HG03139 (cell line): ENCODE results near the gene FLOT1.
"Not testable (repeated sequence)": the region's sequence is repeated elsewhere in the genome, so short reads cannot be mapped to it uniquely, and the experiment has no call there.

Source experiments
- ATAC-seq: cut with Tn5 transposase; IDR thresholded peaks from one replicate; pipeline ENCODE4 v1.9.1; 2021; ENCODE audit not compliant: unreplicated experiment

The FLOT1 gene

DNA sequence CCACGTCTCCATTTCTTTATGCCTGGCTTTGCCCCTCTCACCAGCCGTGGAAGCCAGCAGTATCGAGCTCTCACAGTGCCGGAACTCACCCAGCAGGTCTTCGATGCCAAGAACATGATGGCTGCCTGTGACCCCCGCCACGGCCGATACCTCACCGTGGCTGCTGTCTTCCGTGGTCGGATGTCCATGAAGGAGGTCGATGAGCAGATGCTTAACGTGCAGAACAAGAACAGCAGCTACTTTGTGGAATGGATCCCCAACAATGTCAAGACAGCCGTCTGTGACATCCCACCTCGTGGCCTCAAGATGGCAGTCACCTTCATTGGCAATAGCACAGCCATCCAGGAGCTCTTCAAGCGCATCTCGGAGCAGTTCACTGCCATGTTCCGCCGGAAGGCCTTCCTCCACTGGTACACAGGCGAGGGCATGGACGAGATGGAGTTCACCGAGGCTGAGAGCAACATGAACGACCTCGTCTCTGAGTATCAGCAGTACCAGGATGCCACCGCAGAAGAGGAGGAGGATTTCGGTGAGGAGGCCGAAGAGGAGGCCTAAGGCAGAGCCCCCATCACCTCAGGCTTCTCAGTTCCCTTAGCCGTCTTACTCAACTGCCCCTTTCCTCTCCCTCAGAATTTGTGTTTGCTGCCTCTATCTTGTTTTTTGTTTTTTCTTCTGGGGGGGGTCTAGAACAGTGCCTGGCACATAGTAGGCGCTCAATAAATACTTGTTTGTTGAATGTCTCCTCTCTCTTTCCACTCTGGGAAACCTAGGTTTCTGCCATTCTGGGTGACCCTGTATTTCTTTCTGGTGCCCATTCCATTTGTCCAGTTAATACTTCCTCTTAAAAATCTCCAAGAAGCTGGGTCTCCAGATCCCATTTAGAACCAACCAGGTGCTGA lies 18.4 kb downstream of the FLOT1 start:
- not testable (repeated sequence) for ATAC-seq

DNA sequence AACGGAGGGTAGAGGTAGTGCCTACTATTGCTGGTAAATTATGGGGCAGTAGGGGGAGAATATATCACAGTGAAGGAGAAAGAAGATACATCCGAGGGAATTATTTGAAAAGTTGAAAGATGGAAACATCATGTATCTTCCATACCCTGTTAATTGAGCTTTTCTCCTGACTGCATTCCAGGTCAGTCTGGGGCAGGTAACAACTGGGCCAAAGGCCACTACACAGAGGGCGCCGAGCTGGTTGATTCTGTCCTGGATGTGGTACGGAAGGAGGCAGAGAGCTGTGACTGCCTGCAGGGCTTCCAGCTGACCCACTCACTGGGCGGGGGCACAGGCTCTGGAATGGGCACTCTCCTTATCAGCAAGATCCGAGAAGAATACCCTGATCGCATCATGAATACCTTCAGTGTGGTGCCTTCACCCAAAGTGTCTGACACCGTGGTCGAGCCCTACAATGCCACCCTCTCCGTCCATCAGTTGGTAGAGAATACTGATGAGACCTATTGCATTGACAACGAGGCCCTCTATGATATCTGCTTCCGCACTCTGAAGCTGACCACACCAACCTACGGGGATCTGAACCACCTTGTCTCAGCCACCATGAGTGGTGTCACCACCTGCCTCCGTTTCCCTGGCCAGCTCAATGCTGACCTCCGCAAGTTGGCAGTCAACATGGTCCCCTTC lies 19.2 kb downstream of the FLOT1 start:
- ATAC-seq = not testable (repeated sequence)

DNA sequence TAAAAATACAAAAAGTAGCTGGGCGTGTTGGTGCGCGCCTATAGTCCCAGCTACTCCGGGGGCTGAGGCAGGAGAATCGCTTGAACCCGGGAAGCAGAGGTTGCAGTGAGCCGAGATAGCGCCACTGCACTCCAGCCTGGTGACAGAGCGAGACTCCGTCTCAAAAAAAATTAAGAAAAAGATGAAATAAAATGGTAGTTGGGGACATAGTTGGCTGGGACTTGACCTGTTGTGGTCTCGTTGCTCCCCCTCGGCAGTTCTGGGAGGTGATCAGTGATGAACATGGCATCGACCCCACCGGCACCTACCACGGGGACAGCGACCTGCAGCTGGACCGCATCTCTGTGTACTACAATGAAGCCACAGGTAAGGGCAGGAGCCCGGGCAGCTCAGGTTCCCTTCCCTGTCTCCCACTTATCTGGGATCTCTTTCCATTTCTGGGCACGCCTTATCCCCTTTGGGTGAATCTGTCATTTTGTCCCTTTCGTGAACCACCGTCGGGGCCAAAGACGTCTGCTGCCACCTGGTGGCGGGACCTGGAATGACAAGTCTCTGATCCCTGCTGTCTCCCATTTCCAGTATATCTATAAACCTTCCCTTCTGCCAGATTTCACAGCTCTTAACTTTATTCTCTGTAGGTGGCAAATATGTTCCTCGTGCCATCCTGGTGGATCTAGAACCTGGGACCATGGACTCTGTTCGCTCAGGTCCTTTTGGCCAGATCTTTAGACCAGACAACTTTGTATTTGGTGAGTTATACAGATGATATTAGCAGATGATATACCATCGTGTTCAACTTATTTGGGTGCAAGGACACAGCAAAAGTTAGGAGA lies 20.0 kb downstream of the FLOT1 start:
- ATAC-seq = no peak

DNA sequence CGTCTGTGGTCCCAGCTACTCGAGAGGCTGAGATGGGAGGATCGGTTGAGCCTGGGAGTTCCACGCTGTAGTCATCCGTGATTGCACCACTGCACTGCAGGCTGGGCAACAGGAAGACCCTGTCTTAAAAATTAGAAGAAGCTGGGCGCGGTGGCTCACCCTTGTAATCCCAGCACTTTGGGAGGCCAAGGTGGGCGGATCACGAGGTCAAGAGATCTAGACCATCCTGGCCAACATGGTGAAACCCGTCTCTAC lies 20.5 kb downstream of the FLOT1 start:
- not testable (repeated sequence) for ATAC-seq

DNA sequence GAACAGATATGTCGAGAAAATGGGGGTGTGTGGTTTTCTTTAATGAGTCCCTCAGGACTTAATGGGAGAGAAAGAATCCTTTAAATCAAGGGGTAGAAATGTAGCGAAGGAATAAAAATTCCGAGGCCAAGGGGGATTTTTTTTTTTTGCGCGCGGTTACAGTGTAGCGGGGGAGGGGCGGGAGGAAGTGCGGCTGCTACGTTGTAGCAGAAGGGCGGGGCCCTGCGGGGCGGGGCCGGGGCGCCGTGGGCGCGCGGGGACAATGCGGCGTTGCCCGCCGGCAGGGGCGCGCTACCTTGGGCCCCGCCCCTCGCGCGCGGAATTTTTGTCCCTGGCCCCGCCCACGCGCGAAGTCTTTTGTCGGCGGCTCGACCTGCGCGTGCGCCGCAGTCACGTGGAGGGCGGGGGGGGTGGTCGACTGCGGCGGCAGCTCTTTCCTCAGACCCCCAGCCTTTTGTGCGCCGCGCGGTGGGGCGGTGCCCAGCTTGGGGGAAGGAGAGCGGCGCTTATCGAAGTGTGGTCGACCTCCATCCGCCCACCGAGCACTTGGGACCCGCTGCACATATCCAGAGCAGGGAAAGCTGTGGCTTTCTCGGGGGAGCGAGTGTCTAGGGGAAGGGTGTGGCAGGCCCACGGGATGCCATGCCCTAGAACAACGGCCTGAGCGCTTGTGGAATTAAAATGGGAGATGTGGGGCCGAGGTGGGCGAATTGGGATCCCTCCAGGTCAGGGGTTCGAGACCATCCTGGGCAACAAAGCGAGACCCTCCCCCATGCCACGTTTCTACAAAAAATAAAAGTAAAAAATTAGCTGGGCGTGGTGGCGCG lies 21.1 kb downstream of the FLOT1 start:
- no peak for ATAC-seq

DNA sequence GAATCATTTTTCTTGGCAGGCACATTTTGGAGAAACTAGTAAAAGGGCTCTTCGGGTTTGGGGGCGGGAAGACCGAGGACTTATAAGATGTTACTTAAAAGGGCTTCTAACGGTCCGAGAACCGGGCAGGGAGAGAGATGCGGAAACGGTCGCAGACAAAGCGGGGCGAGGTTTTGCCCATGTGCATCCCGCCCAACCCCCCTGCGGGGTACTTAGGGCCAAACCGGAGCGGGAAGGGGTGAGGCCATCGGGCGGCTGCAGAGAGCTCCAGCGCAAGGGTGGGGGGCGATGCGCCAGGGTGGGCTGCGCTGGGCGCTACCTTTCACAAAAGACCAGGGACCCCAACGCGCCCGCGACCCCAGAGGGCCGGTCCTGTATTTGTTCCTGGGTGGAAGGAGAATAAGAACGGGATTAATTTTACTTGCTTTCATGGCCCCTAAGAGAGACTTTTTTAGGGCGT lies 21.7 kb downstream of the FLOT1 start:
- ATAC-seq = no peak

- ATAC-seq = peak; percentile 46
These were observed 22.4 kb downstream of the FLOT1 start, which contains the start of gene TUBB for GRCh38 chr6:30719791-30720737. TUBB (plus strand) TSS chr6:30720352; CDS start chr6:30720507, 155 bp downstream.

GRCh38 chr6:30719356-30719755 lies 23.1 kb downstream of the FLOT1 start:
- ATAC-seq = no peak

- not testable (repeated sequence) for ATAC-seq
These were observed 24.4 kb downstream of the FLOT1 start for GRCh38 chr6:30717845-30718720.

DNA sequence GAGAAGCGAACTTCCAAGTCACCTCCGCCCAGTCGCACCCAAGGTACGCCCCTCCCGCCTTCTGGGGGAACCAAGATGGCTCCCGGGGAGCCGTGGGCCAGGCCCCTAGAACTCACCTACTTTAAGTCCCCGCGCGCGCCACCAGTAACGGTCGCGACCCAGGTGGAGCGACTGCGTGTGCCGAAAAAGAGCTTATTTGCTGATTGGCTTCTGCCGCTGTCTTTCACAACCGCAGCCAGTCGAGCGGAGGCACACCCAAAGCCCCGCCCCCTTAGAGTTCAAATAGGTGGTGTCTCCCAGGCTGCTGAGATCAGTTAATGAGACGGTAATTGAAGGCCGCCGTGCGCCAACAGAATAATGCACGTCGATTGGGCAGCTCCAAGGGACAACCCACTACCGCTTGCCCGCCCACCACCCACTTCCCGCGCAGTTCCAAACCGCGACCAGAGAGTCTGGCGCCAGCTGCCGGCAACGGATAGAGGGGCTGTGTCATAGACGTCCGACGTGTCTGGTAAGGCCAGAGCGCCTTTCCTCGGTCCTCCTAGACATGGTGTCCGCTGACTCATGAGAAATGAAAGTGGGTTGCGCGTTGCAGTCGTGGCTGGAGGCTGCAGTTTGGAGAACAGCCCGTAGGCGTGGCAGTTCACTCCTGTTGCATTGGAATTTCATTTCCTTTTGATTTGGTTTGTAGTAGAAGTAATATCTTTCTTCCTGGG lies 25.2 kb downstream of the FLOT1 start, which contains the start of gene MDC1:
Gene MDC1 (minus strand): TSS at position 153 of the 716 bp plus-strand sequence. CDS start 2,106 bp downstream, outside the sequence.
- peak; percentile 58 for ATAC-seq

DNA sequence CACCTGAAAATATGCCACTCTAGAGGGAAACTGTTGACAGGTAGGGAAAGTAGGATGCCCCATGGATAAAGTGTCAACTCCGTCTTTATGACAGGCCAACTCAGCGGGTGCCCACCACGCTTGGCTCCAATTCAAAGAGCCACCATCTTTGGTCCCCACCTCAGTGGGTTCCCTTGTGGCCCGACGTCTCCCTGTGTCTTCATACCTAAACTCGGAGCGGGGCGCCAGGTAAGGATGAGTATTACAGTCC lies 25.7 kb downstream of the FLOT1 start:
- no peak for ATAC-seq

DNA sequence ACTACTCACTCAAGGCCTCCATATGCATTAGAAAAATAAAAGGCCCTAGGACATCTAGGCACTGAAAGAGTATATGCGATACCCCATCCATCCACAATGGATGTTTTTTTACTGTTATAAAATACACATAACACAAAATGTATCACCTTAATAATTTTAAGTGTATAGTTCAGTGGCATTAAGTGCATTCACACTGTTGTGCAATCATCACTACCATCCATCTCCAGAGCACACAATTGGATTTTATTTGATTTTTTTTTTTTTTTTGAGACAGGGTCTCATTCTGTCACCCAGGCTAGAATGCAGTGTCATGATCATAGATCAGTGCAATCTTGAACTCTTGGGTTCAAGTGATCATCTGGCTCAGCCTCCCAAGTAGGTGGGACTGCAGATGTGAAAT lies 28.2 kb downstream of the FLOT1 start:
- no peak for ATAC-seq

DNA sequence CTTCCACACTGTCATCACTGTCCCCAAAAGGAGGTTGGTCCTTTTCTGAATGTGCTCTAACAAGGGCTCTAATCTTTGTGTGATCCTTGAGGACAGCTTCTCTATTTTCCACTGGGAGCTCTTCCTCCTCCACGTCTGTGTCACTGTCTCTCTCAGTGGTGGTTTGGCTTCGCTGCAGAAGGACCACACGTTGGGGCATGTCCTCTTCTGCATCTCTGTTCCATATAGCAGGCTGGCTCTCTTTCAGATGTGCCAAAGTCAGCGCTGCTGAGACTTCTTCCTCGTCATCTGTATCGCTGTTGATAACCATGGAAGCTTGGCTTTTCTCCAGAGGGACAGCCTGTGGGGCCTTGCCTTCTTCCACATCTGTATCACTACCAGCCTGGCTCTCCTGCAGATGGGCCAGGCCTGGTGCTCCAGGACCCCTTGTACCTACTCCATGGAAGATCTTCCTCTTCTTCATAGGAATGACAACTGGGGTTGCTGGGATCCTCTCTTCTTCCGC lies 30.0 kb downstream of the FLOT1 start:
- no peak for ATAC-seq

DNA sequence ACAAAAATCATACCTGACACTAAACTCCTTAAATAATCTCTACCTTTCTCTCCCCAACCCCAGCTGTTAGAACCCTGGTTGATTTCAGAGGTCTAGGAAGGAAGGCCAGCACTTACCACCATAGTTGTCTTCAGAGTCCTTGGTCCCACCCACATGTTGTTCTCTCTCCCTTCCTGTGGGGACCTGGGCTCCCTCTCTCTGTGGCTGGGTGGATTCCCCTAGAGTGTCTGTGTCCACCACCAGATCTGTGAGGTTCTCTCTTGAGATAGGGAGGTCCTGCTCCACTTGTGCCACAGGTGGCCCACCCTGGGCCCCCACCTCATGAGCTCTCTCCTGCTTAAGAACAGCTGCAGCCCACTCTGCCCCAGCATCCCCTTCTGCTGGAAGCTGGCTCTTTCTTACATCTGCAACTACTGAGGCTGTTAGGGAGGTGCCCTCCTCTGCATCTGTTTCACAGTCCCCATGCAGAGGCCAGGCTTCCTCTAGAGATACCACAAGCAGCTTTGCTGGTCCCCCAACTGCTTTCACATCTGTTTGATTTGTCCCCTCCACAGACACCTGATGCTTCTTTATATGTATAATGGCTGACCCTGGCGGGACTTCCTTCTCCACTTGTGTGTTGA lies 30.6 kb downstream of the FLOT1 start:
- ATAC-seq = no peak

GRCh38 chr6:30709101-30709868 lies 33.2 kb downstream of the FLOT1 start:
- no peak for ATAC-seq

DNA sequence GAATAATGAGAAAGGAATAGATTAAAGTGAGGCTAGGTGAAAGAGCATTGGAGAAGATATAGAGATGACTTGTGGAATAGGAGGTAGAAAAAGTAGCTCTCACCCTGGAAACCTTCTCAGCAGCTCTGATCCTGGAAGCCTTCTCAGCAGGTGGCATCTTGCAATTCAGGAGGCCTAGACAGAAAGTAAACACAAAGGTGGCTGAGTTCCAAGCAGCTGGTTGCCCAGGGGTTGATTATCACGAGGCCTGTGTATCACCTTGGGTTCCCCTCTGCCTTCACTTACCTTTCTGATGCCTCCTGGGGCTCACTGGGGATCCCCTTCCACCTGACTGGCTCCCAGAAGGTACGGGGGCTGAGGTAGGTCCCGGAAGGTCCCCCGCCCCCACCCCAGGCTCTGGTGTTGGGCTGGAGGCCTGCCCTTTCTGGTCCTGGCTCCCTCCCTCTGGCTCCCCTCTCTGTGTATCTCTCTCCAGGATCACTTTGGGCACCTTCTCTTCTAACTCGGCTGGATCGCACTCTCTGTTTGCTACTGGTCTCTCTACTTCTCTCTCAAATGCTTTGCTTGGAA lies 35.1 kb downstream of the FLOT1 start:
- no peak for ATAC-seq
